ENCODE measurements around the gene PLA2G3. TPM values are rescaled to one million over a fixed set of nuclear protein-coding genes. Genes with fewer than 3 reads are reported as not detected.

PLA2G3 gene
- total and polyA plus RNA-seq, 7 donors, result 5.2 TPM; not detected in 6

GRCh38 chr22:31151872-31152271 lies 11.6 kb upstream of the PLA2G3 start:
- no peaks in the 10 kb centered on the region for H3K36me3 ChIP-seq
- peaks cover 0 to 35% (median 25%) of the 10 kb centered on the region in 4 donors for H3K4me1 ChIP-seq
- WGBS, 2 donors, result 80 to 98% methylated on average over 2 of the region's 2 CpGs

DNA sequence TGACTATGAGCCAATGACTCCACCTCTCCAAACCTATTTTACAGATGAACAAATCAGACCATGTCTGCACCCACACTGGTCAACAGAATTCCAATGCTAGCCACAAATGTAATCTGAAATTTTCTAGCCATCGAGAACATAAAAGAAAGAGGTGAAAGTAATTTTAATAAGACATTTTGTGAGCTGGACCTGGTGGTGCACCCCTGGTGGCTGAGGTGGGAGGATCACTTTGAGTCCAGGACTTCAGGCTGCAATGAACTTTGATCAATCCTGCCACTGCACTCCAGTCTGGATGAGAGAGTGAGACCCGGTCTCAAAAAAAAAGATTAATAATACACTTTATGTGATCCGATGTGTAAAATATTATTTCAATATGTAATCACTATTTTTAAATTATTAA lies 10.3 kb upstream of the PLA2G3 start:
- Histone ChIP-seq H3K27ac (no peak overlapping the region), H3K27me3 (no peaks in the 10 kb centered on the region), H3K4me1 (peaks cover 0 to 28% (median 19%) of the 10 kb centered on the region in 4 donors), H3K4me3 (no peak overlapping the region), H3K36me3 (no peaks in the 10 kb centered on the region), H3K9me3 (no peaks in the 10 kb centered on the region)
- 37 to 82% methylated on average over 3 of the region's 3 CpGs for WGBS, 2 donors
- DNase-seq, result no peak
- intact Hi-C loops (cut with DNase I), result no loop called here
- no peak for TF ChIP-seq EP300 (IDR thresholded peaks at IDR 0.05)
- TF ChIP-seq, protein P1, sequence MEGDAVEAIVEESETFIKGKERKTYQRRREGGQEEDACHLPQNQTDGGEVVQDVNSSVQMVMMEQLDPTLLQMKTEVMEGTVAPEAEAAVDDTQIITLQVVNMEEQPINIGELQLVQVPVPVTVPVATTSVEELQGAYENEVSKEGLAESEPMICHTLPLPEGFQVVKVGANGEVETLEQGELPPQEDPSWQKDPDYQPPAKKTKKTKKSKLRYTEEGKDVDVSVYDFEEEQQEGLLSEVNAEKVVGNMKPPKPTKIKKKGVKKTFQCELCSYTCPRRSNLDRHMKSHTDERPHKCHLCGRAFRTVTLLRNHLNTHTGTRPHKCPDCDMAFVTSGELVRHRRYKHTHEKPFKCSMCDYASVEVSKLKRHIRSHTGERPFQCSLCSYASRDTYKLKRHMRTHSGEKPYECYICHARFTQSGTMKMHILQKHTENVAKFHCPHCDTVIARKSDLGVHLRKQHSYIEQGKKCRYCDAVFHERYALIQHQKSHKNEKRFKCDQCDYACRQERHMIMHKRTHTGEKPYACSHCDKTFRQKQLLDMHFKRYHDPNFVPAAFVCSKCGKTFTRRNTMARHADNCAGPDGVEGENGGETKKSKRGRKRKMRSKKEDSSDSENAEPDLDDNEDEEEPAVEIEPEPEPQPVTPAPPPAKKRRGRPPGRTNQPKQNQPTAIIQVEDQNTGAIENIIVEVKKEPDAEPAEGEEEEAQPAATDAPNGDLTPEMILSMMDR (IDR thresholded peaks at IDR 0.05), result peak in 1 of 4 experiments; percentile 11
- no peak for TF ChIP-seq POLR2AphosphoS5 (IDR thresholded peaks at IDR 0.05)
- TF ChIP-seq POLR2A (IDR thresholded peaks at IDR 0.05), result no peak

More at GRCh38 chr22:31151872-31152271, 11.6 kb upstream of the PLA2G3 start:
- TF ChIP-seq POLR2AphosphoS5 (IDR thresholded peaks at IDR 0.05) (no peak), POLR2A (IDR thresholded peaks at IDR 0.05) (no peak), EP300 (IDR thresholded peaks at IDR 0.05) (no peak)
- TF ChIP-seq, protein P1 (IDR thresholded peaks at IDR 0.05), result no peak
- H3K27me3 ChIP-seq, result no peaks in the 10 kb centered on the region
- intact Hi-C loops (cut with DNase I), result no loop called here
- no peak overlapping the region for H3K27ac ChIP-seq
- no peaks in the 10 kb centered on the region for H3K9me3 ChIP-seq
- no peak overlapping the region for H3K4me3 ChIP-seq
- no peak for DNase-seq

DNA sequence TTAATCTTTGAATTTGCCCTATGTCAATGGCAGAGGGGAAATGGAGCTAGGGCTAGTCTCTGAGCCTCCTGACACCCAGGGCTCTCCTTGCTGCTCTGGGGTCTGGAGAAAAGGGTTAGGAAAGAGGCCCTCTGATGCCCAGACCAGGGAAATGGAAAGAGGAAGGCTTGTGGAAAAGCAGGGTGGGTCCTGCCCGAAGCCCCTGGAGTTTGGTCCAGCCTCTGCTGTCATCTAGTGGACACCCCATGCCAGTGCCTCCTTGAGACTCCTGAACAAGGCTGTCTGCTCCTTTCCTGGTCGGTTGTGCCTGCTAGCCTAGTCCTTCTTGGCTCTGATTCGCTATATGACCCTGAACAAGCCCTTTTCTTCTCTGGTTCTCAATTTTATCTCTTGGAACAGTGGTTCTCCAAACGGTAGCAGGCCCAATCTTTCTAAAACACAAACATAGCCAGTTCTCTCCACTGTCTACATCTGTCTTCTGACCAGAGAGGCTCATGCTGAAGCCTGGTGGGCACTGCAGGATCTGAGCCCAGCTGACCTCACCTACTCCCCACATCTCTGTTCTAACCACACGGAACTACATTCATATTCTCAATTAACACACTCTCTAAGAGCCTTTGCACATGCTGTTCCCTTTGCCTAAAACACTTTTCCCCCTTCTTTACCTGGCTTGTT lies 8.8 kb upstream of the PLA2G3 start:
- H3K36me3 ChIP-seq, result no peaks in the 10 kb centered on the region
- no peak overlapping the region for H3K4me3 ChIP-seq
- H3K9me3 ChIP-seq, result no peaks in the 10 kb centered on the region
- peak; percentile 89 for DNase-seq
- peaks cover 0 to 13% (median 5%) of the 10 kb centered on the region in 4 donors for H3K4me1 ChIP-seq
- no peaks in the 10 kb centered on the region for H3K27me3 ChIP-seq
- 11 to 16% methylated on average over 5 of the region's 5 CpGs for WGBS, 2 donors
- TF ChIP-seq EP300 (IDR thresholded peaks at IDR 0.05) (no peak), POLR2A (IDR thresholded peaks at IDR 0.05) (no peak), POLR2AphosphoS5 (IDR thresholded peaks at IDR 0.05) (no peak)
- TF ChIP-seq, protein P1 (IDR thresholded peaks at IDR 0.05), result peak; percentile 85 to 96 (median 88)
- intact Hi-C loops (cut with DNase I), result loop anchor here (1.0 to 2.0 kb wide), 2 partner anchors 42 to 202 kb away; partner anchors contain the start of gene SELENOM
- peak overlapping the region; percentile 59 to 73 (median 68) for H3K27ac ChIP-seq

DNA sequence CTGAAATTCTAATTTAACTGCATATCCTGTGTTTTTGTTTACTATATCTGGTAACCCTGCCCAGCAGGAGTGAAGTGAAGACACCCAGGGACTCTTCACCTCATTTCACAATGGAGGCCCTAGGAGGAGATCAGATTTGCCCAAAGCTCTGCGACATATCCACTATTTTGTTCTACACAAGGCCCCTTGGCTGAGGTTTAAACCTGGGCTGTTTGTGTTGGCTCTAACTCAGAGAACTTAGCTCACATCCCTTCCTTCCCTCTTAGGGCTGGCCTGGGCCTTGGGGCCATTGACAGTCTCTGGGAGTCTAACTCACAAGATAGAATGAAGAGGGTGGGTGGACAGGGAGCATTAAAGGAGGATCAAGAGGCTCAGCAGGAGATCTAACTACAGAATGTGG lies 8.2 kb upstream of the PLA2G3 start:
- intact Hi-C loops (cut with DNase I), result loop anchor here (1.0 to 2.0 kb wide), 2 partner anchors 41 to 202 kb away; partner anchors contain the start of gene SELENOM
- TF ChIP-seq POLR2AphosphoS5 (IDR thresholded peaks at IDR 0.05) (no peak), POLR2A (IDR thresholded peaks at IDR 0.05) (no peak), EP300 (IDR thresholded peaks at IDR 0.05) (no peak)
- TF ChIP-seq, protein P1 (IDR thresholded peaks at IDR 0.05), result no peak
- no peaks in the 10 kb centered on the region for H3K27me3 ChIP-seq
- H3K36me3 ChIP-seq, result no peaks in the 10 kb centered on the region
- H3K9me3 ChIP-seq, result no peaks in the 10 kb centered on the region
- peaks cover 0 to 11% (median 5%) of the 10 kb centered on the region in 4 donors for H3K4me1 ChIP-seq
- H3K27ac ChIP-seq, result peak overlapping the region; percentile 59 to 73 (median 68)
- no peak for DNase-seq
- 88 to 97% methylated on average over 1 of the region's 1 CpG for WGBS, 2 donors
- H3K4me3 ChIP-seq, result no peak overlapping the region
